ENCODE measurements around the gene EIF4ENIF1.

DNA sequence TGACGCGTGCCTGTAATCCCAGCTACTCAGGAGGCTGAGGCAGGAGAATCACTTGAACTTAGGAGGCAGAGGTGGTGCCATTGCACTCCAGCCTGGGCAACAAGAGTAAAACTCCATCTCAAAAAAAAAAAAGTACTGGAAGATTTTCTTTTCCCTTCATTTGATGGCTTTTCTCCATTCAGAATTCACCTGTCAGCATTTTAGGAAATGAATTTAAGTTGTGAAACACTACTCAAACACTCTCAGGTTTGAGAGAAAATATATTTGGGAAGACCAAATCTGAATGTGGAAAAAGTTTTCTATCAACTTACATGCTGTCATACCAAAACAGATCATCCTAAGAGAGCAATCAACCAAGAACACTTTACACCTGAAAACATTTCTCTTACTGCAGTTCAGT lies 2.7 kb downstream of the EIF4ENIF1 start:
- TF ChIP-seq, protein P1, sequence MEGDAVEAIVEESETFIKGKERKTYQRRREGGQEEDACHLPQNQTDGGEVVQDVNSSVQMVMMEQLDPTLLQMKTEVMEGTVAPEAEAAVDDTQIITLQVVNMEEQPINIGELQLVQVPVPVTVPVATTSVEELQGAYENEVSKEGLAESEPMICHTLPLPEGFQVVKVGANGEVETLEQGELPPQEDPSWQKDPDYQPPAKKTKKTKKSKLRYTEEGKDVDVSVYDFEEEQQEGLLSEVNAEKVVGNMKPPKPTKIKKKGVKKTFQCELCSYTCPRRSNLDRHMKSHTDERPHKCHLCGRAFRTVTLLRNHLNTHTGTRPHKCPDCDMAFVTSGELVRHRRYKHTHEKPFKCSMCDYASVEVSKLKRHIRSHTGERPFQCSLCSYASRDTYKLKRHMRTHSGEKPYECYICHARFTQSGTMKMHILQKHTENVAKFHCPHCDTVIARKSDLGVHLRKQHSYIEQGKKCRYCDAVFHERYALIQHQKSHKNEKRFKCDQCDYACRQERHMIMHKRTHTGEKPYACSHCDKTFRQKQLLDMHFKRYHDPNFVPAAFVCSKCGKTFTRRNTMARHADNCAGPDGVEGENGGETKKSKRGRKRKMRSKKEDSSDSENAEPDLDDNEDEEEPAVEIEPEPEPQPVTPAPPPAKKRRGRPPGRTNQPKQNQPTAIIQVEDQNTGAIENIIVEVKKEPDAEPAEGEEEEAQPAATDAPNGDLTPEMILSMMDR (IDR thresholded peaks at IDR 0.05), result no peak
- no peak for TF ChIP-seq POLR2A (IDR thresholded peaks at IDR 0.05)
